Measurements from ENCODE around the gene BCAT1.
A peak's percentile ranks its signal among the peaks of the same experiment; 100 is the strongest.

Gene BCAT1

GRCh38 chr12:24904871-24905270 lies 44.0 kb downstream of the BCAT1 start:
- H3K27me3 ChIP-seq = peaks cover 0 to 20% of the 10 kb centered on the region in 2 donors
- TF ChIP-seq CTCF (IDR thresholded peaks at IDR 0.05) = no peak
- H3K4me3 ChIP-seq = no peak overlapping the region
- peaks cover 0 to 22% (median 7%) of the 10 kb centered on the region in 4 donors for H3K4me1 ChIP-seq
- no peak for DNase-seq
- no peak overlapping the region for H3K27ac ChIP-seq
- H3K36me3 ChIP-seq = no peaks in the 10 kb centered on the region
- no peaks in the 10 kb centered on the region for H3K9me3 ChIP-seq
- intact Hi-C loops (cut with DNase I; ENCODE audit: low total_unique reads) = no loop called here

- Histone ChIP-seq H3K27me3 (peaks cover 0 to 20% of the 10 kb centered on the region in 2 donors), H3K9me3 (no peaks in the 10 kb centered on the region), H3K27ac (peak overlapping the region; percentile 41 to 60), H3K4me3 (peak overlapping the region; percentile 63 to 72), H3K4me1 (peaks cover 0 to 22% (median 7%) of the 10 kb centered on the region in 4 donors), H3K36me3 (no peaks in the 10 kb centered on the region)
- no peak for TF ChIP-seq CTCF (IDR thresholded peaks at IDR 0.05)
- intact Hi-C loops (cut with DNase I; ENCODE audit: low total_unique reads) = no loop called here
- peak in 1 of 2 donors; percentile 38 for DNase-seq
Observed at GRCh38 chr12:24903329-24904088, 45.4 kb downstream of the BCAT1 start.

GRCh38 chr12:24902511-24903328 lies 46.2 kb downstream of the BCAT1 start:
- H3K9me3 ChIP-seq = no peaks in the 10 kb centered on the region
- peaks cover 0 to 20% of the 10 kb centered on the region in 2 donors for H3K27me3 ChIP-seq
- no peak for TF ChIP-seq CTCF (IDR thresholded peaks at IDR 0.05)
- no peaks in the 10 kb centered on the region for H3K36me3 ChIP-seq
- peak overlapping the region; percentile 41 to 60 for H3K27ac ChIP-seq
- H3K4me3 ChIP-seq = peak overlapping the region; percentile 63 to 72
- DNase-seq = no peak
- intact Hi-C loops (cut with DNase I; ENCODE audit: low total_unique reads) = no loop called here
- H3K4me1 ChIP-seq = peaks cover 0 to 22% (median 7%) of the 10 kb centered on the region in 4 donors

- Histone ChIP-seq H3K4me1 (peaks cover 0 to 24% (median 7%) of the 10 kb centered on the region in 4 donors), H3K27me3 (peaks cover 0 to 20% of the 10 kb centered on the region in 2 donors), H3K36me3 (no peaks in the 10 kb centered on the region), H3K27ac (peak overlapping the region in 1 of 2 donors; percentile 60), H3K4me3 (peak overlapping the region; percentile 63 to 72), H3K9me3 (no peaks in the 10 kb centered on the region)
- intact Hi-C loops (cut with DNase I; ENCODE audit: low total_unique reads) = no loop called here
- DNase-seq = no peak
- no peak for TF ChIP-seq CTCF (IDR thresholded peaks at IDR 0.05)
Observed at GRCh38 chr12:24901576-24902461, 47.1 kb downstream of the BCAT1 start.

GRCh38 chr12:24900196-24900595 lies 48.7 kb downstream of the BCAT1 start:
- no peak for TF ChIP-seq CTCF (IDR thresholded peaks at IDR 0.05)

More at GRCh38 chr12:24900196-24900595, 48.7 kb downstream of the BCAT1 start:
- H3K4me3 ChIP-seq = no peak overlapping the region
- H3K27me3 ChIP-seq = peaks cover 0 to 20% of the 10 kb centered on the region in 2 donors
- peaks cover 0 to 37% (median 9%) of the 10 kb centered on the region in 4 donors for H3K4me1 ChIP-seq
- no peaks in the 10 kb centered on the region for H3K9me3 ChIP-seq
- intact Hi-C loops (cut with DNase I; ENCODE audit: low total_unique reads) = no loop called here
- no peaks in the 10 kb centered on the region for H3K36me3 ChIP-seq
- no peak overlapping the region for H3K27ac ChIP-seq
- no peak for DNase-seq
